ENCODE measurements around the gene CFAP43. TPM values are rescaled to one million over a fixed set of nuclear protein-coding genes. Genes with fewer than 3 reads are reported as not detected.

Gene CFAP43
- total and polyA plus RNA-seq, 9 of the 15 experiments (the other 6 are each of a cell fraction or from before 2014, with no cell fraction given), result 0.07 to 0.86 (median 0.11) TPM; not detected in 1

DNA sequence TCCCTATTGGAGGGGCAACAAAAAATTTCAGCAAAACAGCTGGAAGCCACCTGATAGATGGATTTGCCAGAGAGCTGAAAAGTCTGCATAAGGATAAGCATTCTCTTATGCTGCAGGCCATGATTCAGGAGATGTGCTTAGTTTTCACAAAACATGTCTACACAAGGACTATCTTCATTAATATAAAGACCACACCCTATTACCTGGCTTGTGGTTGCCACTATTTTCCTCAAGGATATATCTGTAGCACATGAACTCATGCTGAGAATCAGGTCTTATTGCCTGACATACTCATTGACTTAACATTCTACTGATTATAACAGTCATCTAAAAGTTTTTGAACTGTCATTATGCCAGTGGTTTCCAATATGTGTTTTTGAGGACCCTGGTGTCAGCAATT lies 139.4 kb downstream of the CFAP43 start:
- intact Hi-C loops (cut with micrococcal nuclease) (no loop called here), in situ Hi-C loops (cut with MboI) (no loop called here)
- DNase-seq (ENCODE audit: extremely low read depth in 1 of 4, low spot score in 3 of 4), result no peak
- H3K36me3 ChIP-seq (ENCODE audit: control insufficient read depth, insufficient read depth, low read length), result no peaks in the 10 kb centered on the region
- no peaks in the 10 kb centered on the region; the same call in none of the 2 replicates for H3K9me3 ChIP-seq (replicated peaks; ENCODE audit: control insufficient read depth, insufficient read depth, low read depth, low read length)
- no peak overlapping the region for H3K9ac ChIP-seq (ENCODE audit: insufficient read depth in 1 of 2, low read depth in 2 of 2, low read length in 2 of 2)
- peaks cover 3 to 12% of the 10 kb centered on the region in 2 experiments; a peak in 4 of 5 replicates for H3K27me3 ChIP-seq (ENCODE audit: control insufficient read depth in 2 of 2, insufficient read depth in 2 of 2, low read length in 2 of 2)
- TF ChIP-seq, protein P1, sequence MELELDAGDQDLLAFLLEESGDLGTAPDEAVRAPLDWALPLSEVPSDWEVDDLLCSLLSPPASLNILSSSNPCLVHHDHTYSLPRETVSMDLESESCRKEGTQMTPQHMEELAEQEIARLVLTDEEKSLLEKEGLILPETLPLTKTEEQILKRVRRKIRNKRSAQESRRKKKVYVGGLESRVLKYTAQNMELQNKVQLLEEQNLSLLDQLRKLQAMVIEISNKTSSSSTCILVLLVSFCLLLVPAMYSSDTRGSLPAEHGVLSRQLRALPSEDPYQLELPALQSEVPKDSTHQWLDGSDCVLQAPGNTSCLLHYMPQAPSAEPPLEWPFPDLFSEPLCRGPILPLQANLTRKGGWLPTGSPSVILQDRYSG (tag; conservative IDR thresholded peaks at IDR 0.05; ENCODE audit: low read depth), result no peak
- TF ChIP-seq RAD51 (IDR thresholded peaks at IDR 0.05; ENCODE audit: borderline replicate concordance, low read depth) (no peak), HDAC1 (IDR thresholded peaks at IDR 0.05) (no peak), ZNF12 (CRISPR knock-in tag; IDR thresholded peaks at IDR 0.05) (no peak)
- TF ChIP-seq, protein P2, sequence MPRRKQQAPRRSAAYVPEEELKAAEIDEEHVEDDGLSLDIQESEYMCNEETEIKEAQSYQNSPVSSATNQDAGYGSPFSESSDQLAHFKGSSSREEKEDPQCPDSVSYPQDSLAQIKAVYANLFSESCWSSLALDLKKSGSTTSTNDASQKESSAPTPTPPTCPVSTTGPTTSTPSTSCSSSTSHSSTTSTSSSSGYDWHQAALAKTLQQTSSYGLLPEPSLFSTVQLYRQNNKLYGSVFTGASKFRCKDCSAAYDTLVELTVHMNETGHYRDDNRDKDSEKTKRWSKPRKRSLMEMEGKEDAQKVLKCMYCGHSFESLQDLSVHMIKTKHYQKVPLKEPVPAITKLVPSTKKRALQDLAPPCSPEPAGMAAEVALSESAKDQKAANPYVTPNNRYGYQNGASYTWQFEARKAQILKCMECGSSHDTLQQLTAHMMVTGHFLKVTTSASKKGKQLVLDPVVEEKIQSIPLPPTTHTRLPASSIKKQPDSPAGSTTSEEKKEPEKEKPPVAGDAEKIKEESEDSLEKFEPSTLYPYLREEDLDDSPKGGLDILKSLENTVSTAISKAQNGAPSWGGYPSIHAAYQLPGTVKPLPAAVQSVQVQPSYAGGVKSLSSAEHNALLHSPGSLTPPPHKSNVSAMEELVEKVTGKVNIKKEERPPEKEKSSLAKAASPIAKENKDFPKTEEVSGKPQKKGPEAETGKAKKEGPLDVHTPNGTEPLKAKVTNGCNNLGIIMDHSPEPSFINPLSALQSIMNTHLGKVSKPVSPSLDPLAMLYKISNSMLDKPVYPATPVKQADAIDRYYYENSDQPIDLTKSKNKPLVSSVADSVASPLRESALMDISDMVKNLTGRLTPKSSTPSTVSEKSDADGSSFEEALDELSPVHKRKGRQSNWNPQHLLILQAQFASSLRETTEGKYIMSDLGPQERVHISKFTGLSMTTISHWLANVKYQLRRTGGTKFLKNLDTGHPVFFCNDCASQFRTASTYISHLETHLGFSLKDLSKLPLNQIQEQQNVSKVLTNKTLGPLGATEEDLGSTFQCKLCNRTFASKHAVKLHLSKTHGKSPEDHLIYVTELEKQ (CRISPR knock-in tag; IDR thresholded peaks at IDR 0.05), result no peak
- CTCF ChIA-PET (ENCODE audit: low intra/inter-chr PET ratio), result no interaction called here
- POLR2A ChIA-PET, result no interaction called here
- no TSS peak for BruUV-seq (replicated peaks)
- no peak for FAIRE-seq
- no peaks in the 10 kb centered on the region for H3K79me2 ChIP-seq (ENCODE audit: control insufficient read depth, insufficient read depth, low read length)
- no peak overlapping the region for H3K4me3 ChIP-seq
- H3K4me2 ChIP-seq (ENCODE audit: insufficient read depth, low read length), result no peak overlapping the region
- H3K9me1 ChIP-seq (ENCODE audit: control insufficient read depth, insufficient read depth, low read length), result no peaks in the 10 kb centered on the region
- no peak overlapping the region for H2AFZ ChIP-seq (ENCODE audit: low read depth, low read length)
- no peak for ATAC-seq
- H3K4me1 ChIP-seq (replicated peaks in 1 of 2; ENCODE audit: control insufficient read depth in 2 of 2, insufficient read depth in 2 of 2, low read length in 2 of 2), result no peaks in the 10 kb centered on the region
- H4K20me1 ChIP-seq (replicated peaks; ENCODE audit: control insufficient read depth, insufficient read depth, low read length), result no peaks in the 10 kb centered on the region
- no peak overlapping the region for H3K27ac ChIP-seq (ENCODE audit: extremely low read depth, low read depth, low read length)
